ENCODE results near the gene PBX1. TPM values are rescaled to one million over a fixed set of nuclear protein-coding genes. Genes with fewer than 3 reads are reported as not detected.

PBX1 gene
- total RNA-seq, 2 donors from 2014 or later: 50.2 to 60.4 TPM

DNA sequence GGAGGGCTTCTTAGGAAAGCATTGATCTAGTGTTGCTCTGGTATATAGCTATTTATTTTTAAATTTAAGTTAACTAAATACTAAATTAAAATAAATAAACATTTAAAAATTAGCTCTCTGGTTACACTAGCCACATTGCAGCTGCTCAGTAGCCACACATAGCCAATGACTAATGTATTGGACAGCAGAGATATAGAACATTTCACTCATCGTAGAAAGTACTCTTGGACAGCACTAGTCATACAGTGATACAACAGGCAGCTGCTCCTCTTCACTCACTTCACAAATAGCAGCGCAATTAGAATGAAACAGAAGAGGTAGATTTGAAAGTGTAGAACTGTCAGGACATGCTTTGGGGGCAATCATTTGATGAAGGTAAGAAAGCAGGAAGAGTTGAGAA, 245.4 kb downstream of the PBX1 start:
- TF ChIP-seq POLR2A (IDR thresholded peaks at IDR 0.05) (no peak), POLR2AphosphoS5 (IDR thresholded peaks at IDR 0.05) (no peak)
- TF ChIP-seq, protein P1, sequence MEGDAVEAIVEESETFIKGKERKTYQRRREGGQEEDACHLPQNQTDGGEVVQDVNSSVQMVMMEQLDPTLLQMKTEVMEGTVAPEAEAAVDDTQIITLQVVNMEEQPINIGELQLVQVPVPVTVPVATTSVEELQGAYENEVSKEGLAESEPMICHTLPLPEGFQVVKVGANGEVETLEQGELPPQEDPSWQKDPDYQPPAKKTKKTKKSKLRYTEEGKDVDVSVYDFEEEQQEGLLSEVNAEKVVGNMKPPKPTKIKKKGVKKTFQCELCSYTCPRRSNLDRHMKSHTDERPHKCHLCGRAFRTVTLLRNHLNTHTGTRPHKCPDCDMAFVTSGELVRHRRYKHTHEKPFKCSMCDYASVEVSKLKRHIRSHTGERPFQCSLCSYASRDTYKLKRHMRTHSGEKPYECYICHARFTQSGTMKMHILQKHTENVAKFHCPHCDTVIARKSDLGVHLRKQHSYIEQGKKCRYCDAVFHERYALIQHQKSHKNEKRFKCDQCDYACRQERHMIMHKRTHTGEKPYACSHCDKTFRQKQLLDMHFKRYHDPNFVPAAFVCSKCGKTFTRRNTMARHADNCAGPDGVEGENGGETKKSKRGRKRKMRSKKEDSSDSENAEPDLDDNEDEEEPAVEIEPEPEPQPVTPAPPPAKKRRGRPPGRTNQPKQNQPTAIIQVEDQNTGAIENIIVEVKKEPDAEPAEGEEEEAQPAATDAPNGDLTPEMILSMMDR (IDR thresholded peaks at IDR 0.05): no peak
- intact Hi-C loops (cut with DNase I): no loop called here
- H3K36me3 ChIP-seq: no peaks in the 10 kb centered on the region
- H3K4me1 ChIP-seq (replicated peaks): no peaks in the 10 kb centered on the region
- no peaks in the 10 kb centered on the region for H3K9me3 ChIP-seq
- 93% methylated on average over 2 of the region's 2 CpGs for WGBS
- DNase-seq (ENCODE audit: low spot score): no peak
- H3K4me3 ChIP-seq: no peak overlapping the region
- H3K27me3 ChIP-seq (replicated peaks; ENCODE audit: insufficient read depth): no peaks in the 10 kb centered on the region
- no peak overlapping the region for H3K27ac ChIP-seq

DNA sequence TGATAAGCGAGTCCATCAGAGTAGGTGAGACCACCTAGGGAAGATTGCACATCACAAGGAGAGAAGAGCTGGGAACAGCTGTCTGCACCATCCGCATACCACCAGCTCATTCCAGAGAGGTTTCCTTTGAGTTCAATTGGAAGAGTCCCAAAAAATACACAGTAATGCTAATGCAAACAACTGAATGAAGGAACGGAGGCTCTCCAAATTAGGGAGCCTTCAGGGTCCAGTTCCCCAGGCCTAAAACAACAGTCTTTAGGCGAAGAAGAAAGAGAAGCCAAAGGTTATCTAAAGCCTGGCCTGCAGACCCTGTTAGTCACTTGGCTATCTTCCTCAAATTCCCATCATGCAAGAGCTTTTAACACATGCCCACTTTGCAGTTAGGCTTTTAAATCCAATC, 246.4 kb downstream of the PBX1 start:
- WGBS: 61% methylated on average over 4 of the region's 4 CpGs

DNA sequence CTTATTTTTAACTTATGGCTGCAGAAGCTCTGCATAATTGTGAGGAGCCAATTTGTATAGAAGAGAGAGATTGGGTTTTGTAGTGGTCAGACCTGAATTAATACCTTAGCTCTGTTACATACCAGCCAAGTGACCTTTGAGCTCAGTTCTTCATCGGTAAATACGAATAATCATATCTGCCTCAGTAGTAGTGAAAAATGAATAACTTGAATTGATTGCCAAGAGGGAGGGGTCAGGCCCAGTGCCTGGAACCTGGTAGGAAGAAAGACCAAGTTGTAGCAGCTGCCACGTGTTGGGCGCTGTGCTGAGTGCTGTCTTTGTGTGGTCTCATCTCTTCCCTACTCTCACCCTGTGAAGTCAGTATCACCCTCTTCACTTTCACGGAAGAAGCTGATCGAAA, 247.5 kb downstream of the PBX1 start:
- Histone ChIP-seq H3K27me3 (replicated peaks; ENCODE audit: insufficient read depth) (no peaks in the 10 kb centered on the region), H3K36me3 (no peaks in the 10 kb centered on the region), H3K9me3 (no peaks in the 10 kb centered on the region), H3K27ac (no peak overlapping the region), H3K4me3 (no peak overlapping the region), H3K4me1 (replicated peaks) (no peaks in the 10 kb centered on the region)
- 83% methylated on average over 6 of the region's 6 CpGs for WGBS
- TF ChIP-seq POLR2AphosphoS5 (IDR thresholded peaks at IDR 0.05) (no peak), POLR2A (IDR thresholded peaks at IDR 0.05) (no peak)
- TF ChIP-seq, protein P1 (IDR thresholded peaks at IDR 0.05): no peak
- DNase-seq (ENCODE audit: low spot score): no peak
- intact Hi-C loops (cut with DNase I): no loop called here

More for the DNA sequence above, 246.4 kb downstream of the PBX1 start:
- TF ChIP-seq, protein P1 (IDR thresholded peaks at IDR 0.05): no peak
- TF ChIP-seq POLR2A (IDR thresholded peaks at IDR 0.05) (no peak), POLR2AphosphoS5 (IDR thresholded peaks at IDR 0.05) (no peak)
- Histone ChIP-seq H3K9me3 (no peaks in the 10 kb centered on the region), H3K36me3 (no peaks in the 10 kb centered on the region), H3K4me3 (no peak overlapping the region), H3K27ac (no peak overlapping the region), H3K4me1 (replicated peaks) (no peaks in the 10 kb centered on the region), H3K27me3 (replicated peaks; ENCODE audit: insufficient read depth) (no peaks in the 10 kb centered on the region)
- no peak for DNase-seq (ENCODE audit: low spot score)
- intact Hi-C loops (cut with DNase I): no loop called here

DNA sequence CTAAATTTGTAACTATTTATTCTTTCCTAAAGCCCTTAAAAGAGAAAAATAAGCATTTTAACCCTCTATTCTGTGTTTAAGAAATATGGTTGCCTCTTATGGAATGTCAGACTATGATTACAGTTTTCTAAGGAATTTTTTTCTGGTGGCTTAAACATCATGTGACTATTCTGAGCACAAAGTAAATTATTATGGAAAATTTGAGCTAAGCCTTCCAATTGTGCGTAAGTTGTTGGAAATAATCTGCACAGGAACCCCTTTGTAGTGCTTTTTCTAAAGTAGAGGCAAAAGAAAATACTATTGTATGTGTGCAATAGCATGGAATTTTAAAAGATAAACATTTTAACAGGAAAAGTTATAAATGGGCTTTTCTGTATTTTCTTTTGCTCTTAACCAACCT, 254.8 kb downstream of the PBX1 start:
- DNase-seq (ENCODE audit: low spot score): no peak
- WGBS: 91% methylated on average over 1 of the region's 1 CpG
- TF ChIP-seq POLR2AphosphoS5 (IDR thresholded peaks at IDR 0.05) (no peak), POLR2A (IDR thresholded peaks at IDR 0.05) (no peak)
- TF ChIP-seq, protein P1 (IDR thresholded peaks at IDR 0.05): no peak
- no peaks in the 10 kb centered on the region for H3K27me3 ChIP-seq (replicated peaks; ENCODE audit: insufficient read depth)
- no peak overlapping the region for H3K4me3 ChIP-seq
- no peak overlapping the region for H3K27ac ChIP-seq
- H3K36me3 ChIP-seq: no peaks in the 10 kb centered on the region
- intact Hi-C loops (cut with DNase I): no loop called here
- H3K9me3 ChIP-seq: no peaks in the 10 kb centered on the region
- no peaks in the 10 kb centered on the region for H3K4me1 ChIP-seq (replicated peaks)

DNA sequence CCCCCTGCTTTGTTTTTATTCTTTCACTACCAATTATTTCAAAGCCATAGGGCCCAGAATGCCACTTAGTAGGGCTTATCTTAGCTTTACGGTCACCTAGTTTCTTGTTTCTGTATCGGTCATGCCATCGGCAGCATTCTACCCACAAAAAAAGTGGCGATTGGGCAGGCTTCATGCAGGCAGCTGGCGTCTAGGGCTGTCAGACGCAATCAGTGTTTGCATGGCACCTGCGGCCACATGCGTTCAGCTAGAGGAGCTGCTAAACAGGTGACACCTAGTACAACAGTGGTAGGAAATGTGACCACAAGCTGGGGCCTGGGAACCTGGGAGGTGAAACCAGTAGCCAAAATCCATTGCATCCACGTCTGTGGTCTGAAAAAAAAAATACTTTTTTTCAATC, 262.7 kb downstream of the PBX1 start:
- Histone ChIP-seq H3K27ac (no peak overlapping the region), H3K9me3 (no peaks in the 10 kb centered on the region), H3K4me1 (replicated peaks) (no peaks in the 10 kb centered on the region), H3K27me3 (replicated peaks; ENCODE audit: insufficient read depth) (no peaks in the 10 kb centered on the region), H3K36me3 (no peaks in the 10 kb centered on the region), H3K4me3 (no peak overlapping the region)
- intact Hi-C loops (cut with DNase I): loop anchor here (5.0 kb wide), 1 partner anchor 36 kb away; no protein-coding TSS in a partner anchor
- 97% methylated on average over 9 of the region's 9 CpGs for WGBS
- no peak for DNase-seq (ENCODE audit: low spot score)
- TF ChIP-seq POLR2AphosphoS5 (IDR thresholded peaks at IDR 0.05): no peak
